ENCODE measurements around the gene PIEZO2. TPM values are rescaled to one million over a fixed set of nuclear protein-coding genes. Genes with fewer than 3 reads are reported as not detected.
"Not testable (repeated sequence)": the region's sequence is repeated elsewhere in the genome, so short reads cannot be mapped to it uniquely, and the experiment has no call there.

Gene PIEZO2
- polyA plus RNA-seq, 1 donor (not counting 4 experiments of a cell fraction or from before 2014, with no cell fraction given), result not detected

DNA sequence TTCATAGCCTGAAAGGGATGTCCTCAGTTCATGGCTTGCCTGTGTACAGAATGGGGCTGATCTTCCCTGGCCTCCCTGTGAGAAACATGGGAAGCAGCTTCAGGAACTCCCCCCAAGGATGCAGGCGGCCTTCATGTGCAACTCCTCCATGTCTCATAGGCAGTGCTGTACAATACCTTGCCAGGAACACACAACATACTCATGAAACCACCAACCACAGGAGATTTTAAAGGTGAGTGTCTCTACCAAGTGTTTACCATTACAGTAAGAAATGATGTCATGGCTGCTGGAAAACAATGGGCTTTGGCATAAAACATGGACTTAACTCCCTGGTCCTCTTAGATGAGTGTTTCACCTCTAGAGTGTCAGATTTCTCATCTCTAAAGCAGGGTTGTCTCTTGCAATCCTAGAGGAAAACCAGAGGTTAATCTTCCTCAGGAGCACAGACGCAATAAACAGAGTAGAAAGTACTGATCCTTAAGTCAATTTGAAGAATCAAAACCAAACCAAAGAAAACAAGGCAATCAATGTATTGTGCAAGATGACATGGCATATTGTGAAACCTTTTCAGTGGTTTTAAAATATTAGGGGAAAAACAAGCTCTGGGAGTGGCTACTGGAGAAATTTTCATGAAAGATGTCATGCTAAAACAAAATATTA, 528.6 kb downstream of the PIEZO2 start:
- peak; percentile 13 for FAIRE-seq
- H3K4me1 ChIP-seq (ENCODE audit: control insufficient read depth, extremely low read depth, insufficient read depth, low read length); H3K9me3 ChIP-seq (ENCODE audit: control insufficient read depth, low read depth, low read length); DNase-seq (ENCODE audit: low read depth, low spot score); H3K36me3 ChIP-seq (ENCODE audit: control insufficient read depth in 2 of 2, extremely low read depth in 1 of 2, insufficient read depth in 2 of 2, low read length in 2 of 2); H3K9me1 ChIP-seq (ENCODE audit: control insufficient read depth, extremely low read depth, insufficient read depth, low read length); H3K27me3 ChIP-seq (ENCODE audit: control insufficient read depth, extremely low read depth, insufficient read depth, low read length); H4K20me1 ChIP-seq (ENCODE audit: control insufficient read depth, extremely low read depth, insufficient read depth, low read length); H3K27ac ChIP-seq (ENCODE audit: control insufficient read depth, insufficient read depth, low read length); dilution Hi-C loops (cut with MboI; ENCODE audit: extremely low pct_ligation_motif_present, low sequenced_read_pairs); H3K79me2 ChIP-seq (ENCODE audit: control insufficient read depth, insufficient read depth, low read length); H3K9ac ChIP-seq (ENCODE audit: control insufficient read depth, extremely low read depth, insufficient read depth, low read length); H3K4me2 ChIP-seq (ENCODE audit: control insufficient read depth, extremely low read depth, insufficient read depth, low read depth, low read length); H3K4me3 ChIP-seq (ENCODE audit: control insufficient read depth in 2 of 3, extremely low read depth in 1 of 3, insufficient read depth in 2 of 3, low read depth in 1 of 3, low read length in 3 of 3); H2AFZ ChIP-seq (ENCODE audit: control insufficient read depth, low read length): not testable (repeated sequence)

Small RNA genes within 50 kb of the gene (small RNA-seq; reads per million reads assigned to genes)
- gene AP001180.3 (ENCODE audit: insufficient read length in 3 of 3, low read depth in 3 of 3, low replicate concordance in 1 of 3) (0 reads per million in 3 experiments), gene AP001180.5 (ENCODE audit: insufficient read length in 3 of 3, low read depth in 3 of 3, low replicate concordance in 1 of 3) (0 reads per million in 3 experiments), gene MIR6788 (ENCODE audit: insufficient read length in 3 of 3, low read depth in 3 of 3, low replicate concordance in 1 of 3) (0 reads per million in 3 experiments)

Data from keratinocyte (primary cell).